Type B pancreatic cell (in vitro differentiated cells): ENCODE measurements around the gene ASMTL. TPM values are rescaled to one million over a fixed set of nuclear protein-coding genes. Genes with fewer than 3 reads are reported as not detected.

ENCODE experiments used
- DNase-seq: peaks from one replicate; pipeline ENCODE4 v3.0.0; 2021; ENCODE audit warnings: mixed read lengths; ENCODE audit not compliant: unreplicated experiment; ENCODE audit errors: extremely low spot score
- H3K27ac Mint-ChIP-seq: 2 replicates; pipeline ENCODE4 v1.8.0; 2021; ENCODE audit warnings: mild to moderate bottlenecking, mixed read lengths
- H3K27me3 Mint-ChIP-seq: 2 replicates; pipeline ENCODE4 v1.8.0; 2021; ENCODE audit warnings: mixed read lengths
- H3K36me3 Mint-ChIP-seq: 2 replicates; pipeline ENCODE4 v1.8.0; 2021; ENCODE audit warnings: mixed read lengths
- H3K4me1 Mint-ChIP-seq: one replicate; pipeline ENCODE4 v1.8.0; 2021; ENCODE audit warnings: mixed read lengths; ENCODE audit not compliant: unreplicated experiment
- H3K4me3 Mint-ChIP-seq: 2 replicates; pipeline ENCODE4 v1.8.0; 2021; ENCODE audit warnings: mild to moderate bottlenecking, mixed read lengths
- H3K9me3 Mint-ChIP-seq: 2 replicates; pipeline ENCODE4 v1.8.0; 2021; ENCODE audit warnings: mixed read lengths
- CTCF ChIP-seq: fragments of 200-600 bp; sonication (generic); conservative IDR thresholded peaks from 2 replicates; pipeline ENCODE4 v1.5.0; 2021; ENCODE audit warnings: antibody characterized with exemption, mild to moderate bottlenecking
- total RNA-seq: library from RNA; stranded (reverse); gene quantifications from 2 replicates; pipeline ENCODE4 v1.2.1, GENCODE V29; 2021; ENCODE audit warnings: low replicate concordance

The ASMTL gene
- total RNA-seq, 1 donor from 2014 or later, result 31.5 TPM

- Mint-ChIP-seq H3K4me3 (peak within 1 kb of the TSS; percentile 92), H3K27ac (peak within 1 kb of the TSS; percentile 90), H3K36me3 (peaks cover 19% of the 10 kb centered on the region), H3K9me3 (no peaks in the 10 kb centered on the region), H3K27me3 (no peaks in the 10 kb centered on the region), H3K4me1 (peaks cover 11% of the 10 kb centered on the region)
- peak; percentile 100 for DNase-seq
- TF ChIP-seq CTCF, result peak; percentile 43
These were observed 60.9 kb downstream of the ASMTL start, which contains the start of gene SLC25A6 for GRCh38 chrX:1391707-1392375. TSS of gene SLC25A6 (minus strand) at chrX:1392113. CDS start at chrX:1392009, 104 bp downstream.

DNA sequence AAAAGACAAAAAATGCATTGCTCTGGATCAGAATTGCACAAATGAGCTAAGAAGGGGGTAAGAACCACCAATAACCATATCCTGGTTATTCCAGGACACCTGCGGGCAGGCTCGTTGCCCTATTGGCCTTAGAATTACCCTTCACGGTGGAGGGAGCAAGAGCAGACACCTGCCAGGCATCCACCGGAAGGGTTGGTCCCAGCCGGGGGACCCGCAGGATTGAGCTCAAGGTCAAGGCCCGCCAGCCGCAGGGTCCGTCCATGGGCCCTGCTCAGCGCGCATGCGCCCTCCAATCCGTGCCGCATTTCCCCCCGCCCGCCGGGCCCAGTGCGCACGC lies 61.4 kb downstream of the ASMTL start:
- Mint-ChIP-seq H3K9me3 (no peaks in the 10 kb centered on the region), H3K27me3 (no peaks in the 10 kb centered on the region), H3K4me1 (peaks cover 11% of the 10 kb centered on the region), H3K36me3 (peaks cover 24% of the 10 kb centered on the region), H3K27ac (peak overlapping the region; percentile 85), H3K4me3 (peak overlapping the region; percentile 92)
- TF ChIP-seq CTCF, result no peak
- DNase-seq, result no peak

GRCh38 chrX:1390621-1391369 lies 61.9 kb downstream of the ASMTL start:
- peaks cover 7% of the 10 kb centered on the region for H3K4me1 Mint-ChIP-seq
- no peak for TF ChIP-seq CTCF
- H3K36me3 Mint-ChIP-seq, result peaks cover 21% of the 10 kb centered on the region
- DNase-seq, result no peak
- H3K27me3 Mint-ChIP-seq, result no peaks in the 10 kb centered on the region
- H3K4me3 Mint-ChIP-seq, result peak overlapping the region; percentile 92
- peak overlapping the region; percentile 85 for H3K27ac Mint-ChIP-seq
- no peaks in the 10 kb centered on the region for H3K9me3 Mint-ChIP-seq

- no peaks in the 10 kb centered on the region for H3K9me3 Mint-ChIP-seq
- no peak for DNase-seq
- peak overlapping the region; percentile 70 for H3K4me3 Mint-ChIP-seq
- peaks cover 14% of the 10 kb centered on the region for H3K36me3 Mint-ChIP-seq
- H3K4me1 Mint-ChIP-seq, result no peaks in the 10 kb centered on the region
- TF ChIP-seq CTCF, result no peak
- H3K27me3 Mint-ChIP-seq, result no peaks in the 10 kb centered on the region
- H3K27ac Mint-ChIP-seq, result no peak overlapping the region
These were observed 62.8 kb downstream of the ASMTL start for GRCh38 chrX:1389993-1390285.

- DNase-seq, result no peak
- Mint-ChIP-seq H3K36me3 (peaks cover 18% of the 10 kb centered on the region), H3K27me3 (no peaks in the 10 kb centered on the region), H3K4me1 (no peaks in the 10 kb centered on the region), H3K27ac (no peak overlapping the region), H3K9me3 (no peaks in the 10 kb centered on the region), H3K4me3 (peak overlapping the region; percentile 36)
- no peak for TF ChIP-seq CTCF
These were observed 63.3 kb downstream of the ASMTL start for GRCh38 chrX:1389181-1389992.
